ENCODE results near the gene PRKACA. TPM values are rescaled to one million over a fixed set of nuclear protein-coding genes. Genes with fewer than 3 reads are reported as not detected.

Gene PRKACA
- total and polyA plus RNA-seq, 4 experiments from 2014 or later: 0.42 to 51.7 (median 25.6) TPM

GRCh38 chr19:14061751-14062557 lies 55.6 kb downstream of the PRKACA start, which contains the start of gene PALM3:
Gene PALM3, minus strand, starts transcription at chr19:14062076. Its CDS starts 96 bp downstream, at chr19:14061980.
- H3K27me3 ChIP-seq (ENCODE audit: insufficient read depth, low read length): peaks cover 17% of the 10 kb centered on the region
- no peaks in the 10 kb centered on the region for H3K9me3 ChIP-seq (ENCODE audit: control insufficient read depth in 1 of 2, low read length in 2 of 2)
- no peaks in the 10 kb centered on the region for H3K36me3 ChIP-seq (ENCODE audit: insufficient read depth, low read length)
- H3K4me1 ChIP-seq (ENCODE audit: insufficient read depth, low read length): peaks cover 18% of the 10 kb centered on the region
- peaks cover 18 to 23% of the 10 kb centered on the region in 2 donors for H3K27me3 Mint-ChIP-seq
- no peak within 1 kb of the TSS for H3K27ac ChIP-seq (ENCODE audit: low read depth, low read length)
- no peak within 1 kb of the TSS for H3K4me3 Mint-ChIP-seq
- peaks cover 0 to 1% (median 0%) of the 10 kb centered on the region in 8 donors for H3K9me3 Mint-ChIP-seq
- DNase-seq: no peak
- peaks cover 7 to 21% (median 14%) of the 10 kb centered on the region in 4 donors for H3K4me1 Mint-ChIP-seq
- CTCF ChIA-PET (ENCODE audit: partially characterized antibody): interaction anchor here (1.2 to 4.7 kb wide), 3 partner anchors 9 to 13 kb away, joined by 3 to 65 read pairs (median 27); partner anchors contain the start of gene MISP3
- no peak within 1 kb of the TSS for H3K4me3 ChIP-seq (ENCODE audit: low read length in 2 of 2)
- H3K36me3 Mint-ChIP-seq: no peaks in the 10 kb centered on the region
- intact Hi-C loops (cut with micrococcal nuclease): no loop called here
- H3K27ac Mint-ChIP-seq: no peak within 1 kb of the TSS
- POLR2A ChIA-PET (ENCODE audit: partially characterized antibody): no interaction called here

GRCh38 chr19:14061081-14061749 lies 56.3 kb downstream of the PRKACA start:
- Mint-ChIP-seq H3K4me3 (no peak overlapping the region), H3K4me1 (peaks cover 7 to 21% (median 14%) of the 10 kb centered on the region in 4 donors), H3K36me3 (no peaks in the 10 kb centered on the region), H3K27me3 (peaks cover 14 to 22% of the 10 kb centered on the region in 2 donors), H3K9me3 (peaks cover 0 to 1% (median 0%) of the 10 kb centered on the region in 8 donors), H3K27ac (no peak overlapping the region)
- H3K36me3 ChIP-seq (ENCODE audit: insufficient read depth, low read length): no peaks in the 10 kb centered on the region
- no peak overlapping the region for H3K4me3 ChIP-seq (ENCODE audit: low read length in 2 of 2)
- no peaks in the 10 kb centered on the region for H3K9me3 ChIP-seq (ENCODE audit: control insufficient read depth in 1 of 2, low read length in 2 of 2)
- DNase-seq: no peak
- ChIA-PET POLR2A (ENCODE audit: partially characterized antibody) (interaction anchor here (1.2 kb wide), 1 partner anchor 29 kb away, joined by 3 read pairs; no protein-coding TSS in a partner anchor), CTCF (ENCODE audit: partially characterized antibody) (interaction anchor here (0.7 to 4.7 kb wide), 10 partner anchors 10 to 179 kb away, joined by 3 to 65 read pairs (median 8); partner anchors contain the start of genes IL27RA and MISP3)
- H3K4me1 ChIP-seq (ENCODE audit: insufficient read depth, low read length): peaks cover 18% of the 10 kb centered on the region
- H3K27me3 ChIP-seq (ENCODE audit: insufficient read depth, low read length): peaks cover 17% of the 10 kb centered on the region
- intact Hi-C loops (cut with micrococcal nuclease): no loop called here
- H3K27ac ChIP-seq (ENCODE audit: low read depth, low read length): no peak overlapping the region

GRCh38 chr19:14059652-14060155 lies 57.9 kb downstream of the PRKACA start:
- no peak for DNase-seq
- no peak overlapping the region for H3K27ac Mint-ChIP-seq
- peaks cover 0 to 3% of the 10 kb centered on the region in 2 donors for H3K36me3 Mint-ChIP-seq
- H3K36me3 ChIP-seq (ENCODE audit: insufficient read depth, low read length): no peaks in the 10 kb centered on the region
- H3K27me3 Mint-ChIP-seq: peaks cover 13 to 22% of the 10 kb centered on the region in 2 donors
- H3K4me1 ChIP-seq (ENCODE audit: insufficient read depth, low read length): peaks cover 18% of the 10 kb centered on the region
- peaks cover 17% of the 10 kb centered on the region for H3K27me3 ChIP-seq (ENCODE audit: insufficient read depth, low read length)
- peaks cover 0 to 3% (median 0%) of the 10 kb centered on the region in 8 donors for H3K9me3 Mint-ChIP-seq
- no peak overlapping the region for H3K27ac ChIP-seq (ENCODE audit: low read depth, low read length)
- POLR2A ChIA-PET (ENCODE audit: partially characterized antibody): interaction anchor here (0.6 to 3.3 kb wide), 10 partner anchors 14 to 208 kb away, joined by 3 to 10 read pairs (median 4); partner anchors contain the start of genes IL27RA, PRKACA and RFX1
- no peaks in the 10 kb centered on the region for H3K9me3 ChIP-seq (ENCODE audit: control insufficient read depth in 1 of 2, low read length in 2 of 2)
- CTCF ChIA-PET (ENCODE audit: partially characterized antibody): interaction anchor here (0.7 to 4.7 kb wide), 29 partner anchors 10 to 311 kb away, joined by 3 to 65 read pairs (median 5); partner anchors contain the start of genes ASF1B, IL27RA, MISP3 and NANOS3
- peak overlapping the region in 1 of 8 donors; percentile 70 for H3K4me3 Mint-ChIP-seq
- H3K4me1 Mint-ChIP-seq: peaks cover 9 to 28% (median 15%) of the 10 kb centered on the region in 4 donors
- no peak overlapping the region for H3K4me3 ChIP-seq (ENCODE audit: low read length in 2 of 2)
- intact Hi-C loops (cut with micrococcal nuclease): loop anchor here (2.0 kb wide), 1 partner anchor 13 kb away; the partner anchor contains the start of gene MISP3

- H3K4me1 ChIP-seq (ENCODE audit: insufficient read depth, low read length): peaks cover 18% of the 10 kb centered on the region
- H3K9me3 ChIP-seq (ENCODE audit: control insufficient read depth in 1 of 2, low read length in 2 of 2): no peaks in the 10 kb centered on the region
- DNase-seq: peak in 4 of 5 donors; percentile 20 to 43 (median 42)
- ChIA-PET CTCF (ENCODE audit: partially characterized antibody) (interaction anchor here (0.7 to 4.7 kb wide), 28 partner anchors 9 to 310 kb away, joined by 3 to 65 read pairs (median 5); partner anchors contain the start of genes ASF1B, CC2D1A, MISP3 and PODNL1), POLR2A (ENCODE audit: partially characterized antibody) (interaction anchor here (1.0 to 3.3 kb wide), 7 partner anchors 13 to 208 kb away, joined by 3 to 10 read pairs (median 4); partner anchors contain the start of genes IL27RA, PRKACA and RFX1)
- Mint-ChIP-seq H3K4me1 (peaks cover 9 to 28% (median 16%) of the 10 kb centered on the region in 4 donors), H3K4me3 (peak overlapping the region in 7 of 8 donors; percentile 42 to 84 (median 61)), H3K27ac (peak overlapping the region in 1 of 7 donors; percentile 40), H3K27me3 (peaks cover 13 to 22% of the 10 kb centered on the region in 2 donors), H3K9me3 (peaks cover 0 to 4% (median 0%) of the 10 kb centered on the region in 8 donors), H3K36me3 (peaks cover 2 to 4% of the 10 kb centered on the region in 2 donors)
- H3K27ac ChIP-seq (ENCODE audit: low read depth, low read length): no peak overlapping the region
- H3K4me3 ChIP-seq (ENCODE audit: low read length in 2 of 2): no peak overlapping the region
- H3K27me3 ChIP-seq (ENCODE audit: insufficient read depth, low read length): peaks cover 17% of the 10 kb centered on the region
- no peaks in the 10 kb centered on the region for H3K36me3 ChIP-seq (ENCODE audit: insufficient read depth, low read length)
- intact Hi-C loops (cut with micrococcal nuclease): loop anchor here (2.0 kb wide), 1 partner anchor 14 kb away; the partner anchor contains the start of gene MISP3
Measured at GRCh38 chr19:14059093-14059480, 58.5 kb downstream of the PRKACA start.

- H3K27me3 ChIP-seq (ENCODE audit: insufficient read depth, low read length): peaks cover 17% of the 10 kb centered on the region
- ChIA-PET CTCF (ENCODE audit: partially characterized antibody) (interaction anchor here (0.8 to 4.7 kb wide), 28 partner anchors 9 to 289 kb away, joined by 3 to 65 read pairs (median 5); partner anchors contain the start of genes ASF1B, CC2D1A, IL27RA and MISP3), POLR2A (ENCODE audit: partially characterized antibody) (interaction anchor here (1.0 to 3.3 kb wide), 9 partner anchors 10 to 207 kb away, joined by 3 to 10 read pairs (median 5); partner anchors contain the start of genes DCAF15, IL27RA, PRKACA and RFX1)
- DNase-seq: no peak
- intact Hi-C loops (cut with micrococcal nuclease): loop anchor here (2.0 kb wide), 1 partner anchor 14 kb away; the partner anchor contains the start of gene MISP3
- H3K4me1 ChIP-seq (ENCODE audit: insufficient read depth, low read length): peaks cover 18% of the 10 kb centered on the region
- no peak overlapping the region for H3K4me3 ChIP-seq (ENCODE audit: low read length in 2 of 2)
- H3K27ac Mint-ChIP-seq: peak overlapping the region in 2 of 7 donors; percentile 17 to 40
- peaks cover 9 to 28% (median 17%) of the 10 kb centered on the region in 4 donors for H3K4me1 Mint-ChIP-seq
- H3K9me3 Mint-ChIP-seq: peaks cover 0 to 4% (median 0%) of the 10 kb centered on the region in 8 donors
- peak overlapping the region; percentile 61 to 84 (median 78) for H3K4me3 Mint-ChIP-seq
- H3K9me3 ChIP-seq (ENCODE audit: control insufficient read depth in 1 of 2, low read length in 2 of 2): no peaks in the 10 kb centered on the region
- peaks cover 13 to 22% of the 10 kb centered on the region in 2 donors for H3K27me3 Mint-ChIP-seq
- no peak overlapping the region for H3K27ac ChIP-seq (ENCODE audit: low read depth, low read length)
- H3K36me3 Mint-ChIP-seq: peaks cover 6 to 7% of the 10 kb centered on the region in 2 donors
- H3K36me3 ChIP-seq (ENCODE audit: insufficient read depth, low read length): no peaks in the 10 kb centered on the region
Measured at GRCh38 chr19:14058182-14059092, 59.1 kb downstream of the PRKACA start.
